CD4-positive, alpha-beta T cell treated with Interleukin-17A for 4 hours (primary cell): ENCODE results near the gene NKAPL.
"Not testable (repeated sequence)": the region's sequence is repeated elsewhere in the genome, so short reads cannot be mapped to it uniquely, and the experiment has no call there.

Experiments
- DNase-seq: peaks from one replicate; pipeline ENCODE4 v3.0.0-alpha.2; 2020; ENCODE audit warnings: mixed read lengths

The NKAPL gene

DNA sequence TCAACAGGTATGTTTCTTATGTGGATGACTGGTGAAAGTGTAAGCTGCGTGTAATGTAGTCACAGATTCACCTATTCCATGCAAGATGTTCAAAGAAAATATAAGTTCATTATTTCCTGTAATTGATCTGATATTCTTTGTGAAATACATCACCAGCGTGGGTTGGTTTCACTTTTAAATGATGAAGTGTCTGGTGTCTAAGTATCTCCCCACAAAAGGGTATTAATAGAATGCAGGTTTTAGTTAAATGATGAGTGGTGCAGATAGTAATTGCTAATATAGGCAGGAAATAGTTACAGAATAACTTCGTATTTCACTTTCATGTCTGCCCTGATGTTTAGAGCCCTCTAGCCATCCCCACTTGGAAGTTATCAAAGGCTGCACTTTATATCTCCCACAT, 44.5 kb downstream of the NKAPL start:
- DNase-seq = no peak

DNA sequence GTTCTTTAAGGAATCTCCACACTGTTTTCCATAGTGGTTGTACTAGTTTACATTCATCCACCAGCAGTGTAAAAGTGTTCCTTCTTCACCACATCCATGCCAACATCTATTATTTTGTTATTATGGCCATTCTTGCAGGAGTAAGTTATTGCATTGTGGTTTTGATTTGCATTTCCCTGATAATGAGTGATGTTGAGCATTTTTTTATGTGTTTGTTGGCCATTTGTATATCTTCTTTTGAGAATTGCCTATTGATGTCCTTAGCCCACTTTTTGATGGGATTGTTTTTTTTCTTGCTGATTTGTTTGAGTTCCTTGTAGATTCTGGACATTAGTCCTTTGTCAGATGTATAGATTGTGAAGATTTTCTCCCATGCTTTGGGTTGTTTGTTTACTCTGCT, 47.3 kb downstream of the NKAPL start:
- not testable (repeated sequence) for DNase-seq
